AG10803 (cell line): ENCODE data around the gene LGALS14.

Source experiments
- DNase-seq: peaks from one replicate; pipeline ENCODE4 v3.0.0; 2010; ENCODE audit warnings: low read depth
- H3K4me3 ChIP-seq: 2 replicates; pipeline ENCODE4 v1.5.1; 2011; ENCODE audit warnings: mild to moderate bottlenecking, low read length, control low read depth
- TF ChIP-seq, protein P1 (sequence below): conservative IDR thresholded peaks from 2 replicates; pipeline ENCODE4 v1.5.1; 2011; ENCODE audit warnings: mild to moderate bottlenecking, low read length, control low read depth, inconsistent platforms

The LGALS14 gene

DNA sequence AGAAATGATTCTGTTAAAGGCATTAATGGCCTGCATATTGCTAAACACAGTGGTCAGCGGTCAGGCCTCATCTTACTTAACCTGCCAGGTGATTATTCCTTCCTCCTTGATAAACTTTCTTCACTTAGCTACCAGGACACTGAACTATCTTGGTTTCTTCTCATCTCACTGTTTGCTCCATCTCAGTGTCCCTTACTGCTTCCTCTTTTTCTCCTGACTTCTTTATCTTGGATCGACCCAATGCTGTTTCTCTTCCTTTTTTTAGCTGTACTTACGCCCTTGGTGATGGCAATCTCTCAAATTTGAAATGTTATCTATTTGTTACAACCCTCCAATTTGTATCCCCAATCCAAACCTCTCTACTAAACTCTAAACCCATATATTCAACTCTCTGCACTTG, 41.4 kb downstream of the LGALS14 start:
- DNase-seq, result no peak
- no peak overlapping the region for H3K4me3 ChIP-seq
- TF ChIP-seq, protein P1, sequence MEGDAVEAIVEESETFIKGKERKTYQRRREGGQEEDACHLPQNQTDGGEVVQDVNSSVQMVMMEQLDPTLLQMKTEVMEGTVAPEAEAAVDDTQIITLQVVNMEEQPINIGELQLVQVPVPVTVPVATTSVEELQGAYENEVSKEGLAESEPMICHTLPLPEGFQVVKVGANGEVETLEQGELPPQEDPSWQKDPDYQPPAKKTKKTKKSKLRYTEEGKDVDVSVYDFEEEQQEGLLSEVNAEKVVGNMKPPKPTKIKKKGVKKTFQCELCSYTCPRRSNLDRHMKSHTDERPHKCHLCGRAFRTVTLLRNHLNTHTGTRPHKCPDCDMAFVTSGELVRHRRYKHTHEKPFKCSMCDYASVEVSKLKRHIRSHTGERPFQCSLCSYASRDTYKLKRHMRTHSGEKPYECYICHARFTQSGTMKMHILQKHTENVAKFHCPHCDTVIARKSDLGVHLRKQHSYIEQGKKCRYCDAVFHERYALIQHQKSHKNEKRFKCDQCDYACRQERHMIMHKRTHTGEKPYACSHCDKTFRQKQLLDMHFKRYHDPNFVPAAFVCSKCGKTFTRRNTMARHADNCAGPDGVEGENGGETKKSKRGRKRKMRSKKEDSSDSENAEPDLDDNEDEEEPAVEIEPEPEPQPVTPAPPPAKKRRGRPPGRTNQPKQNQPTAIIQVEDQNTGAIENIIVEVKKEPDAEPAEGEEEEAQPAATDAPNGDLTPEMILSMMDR, result no peak

DNA sequence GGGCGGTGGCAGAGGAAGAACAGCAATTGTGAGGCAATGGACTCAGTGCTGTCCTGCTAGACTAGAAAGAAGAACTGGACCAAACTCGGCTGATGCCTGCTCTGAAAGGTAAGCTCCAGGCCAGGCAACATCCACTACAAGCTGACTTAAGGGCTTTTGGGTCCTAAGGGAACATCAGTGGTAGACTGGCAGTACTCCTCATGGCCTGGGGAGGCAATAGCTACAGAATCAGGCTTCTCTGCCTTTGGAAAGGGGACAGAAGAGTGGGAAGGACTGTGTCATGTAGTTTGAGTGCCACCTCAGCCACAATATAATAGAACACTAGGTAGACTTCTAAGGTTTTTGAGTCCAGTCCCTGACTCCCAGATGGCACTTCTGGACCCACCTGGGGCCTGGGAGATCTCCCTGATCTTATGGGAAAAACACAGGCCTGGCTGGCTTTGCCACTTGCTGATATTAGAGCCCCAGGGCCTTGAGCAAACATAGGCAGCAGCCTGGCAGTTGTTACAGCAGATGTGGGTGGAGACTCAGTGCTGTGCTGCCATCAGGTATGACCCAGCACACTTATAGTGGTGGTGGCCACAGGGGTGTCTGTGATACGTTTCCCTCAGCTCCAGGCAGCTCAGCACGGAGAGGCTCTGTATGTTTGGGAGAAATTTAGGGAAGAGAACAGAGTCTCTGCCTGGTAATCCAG, 42.7 kb downstream of the LGALS14 start:
- no peak for DNase-seq
- no peak overlapping the region for H3K4me3 ChIP-seq
- TF ChIP-seq, protein P1, result no peak

DNA sequence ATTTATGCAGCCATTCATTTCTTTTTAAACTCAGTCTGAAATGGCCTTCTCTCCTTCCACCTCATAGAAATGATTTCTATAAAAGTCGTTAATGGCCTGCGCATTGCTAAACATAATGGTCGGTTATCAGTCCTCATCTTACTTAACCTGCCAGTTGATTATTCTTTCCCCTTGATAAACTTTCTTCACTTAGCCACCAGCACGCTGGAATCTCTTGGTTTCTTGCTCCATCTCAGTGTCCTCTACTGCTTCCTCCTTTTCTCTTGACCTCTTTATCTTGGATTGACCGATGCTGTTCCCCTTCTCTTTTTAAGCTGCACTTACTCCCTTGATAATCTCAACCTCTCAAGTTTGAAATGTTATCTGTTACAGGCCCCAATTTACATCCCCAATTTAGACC, 45.7 kb downstream of the LGALS14 start:
- H3K4me3 ChIP-seq, result no peak overlapping the region
- no peak for DNase-seq
- TF ChIP-seq, protein P1, result no peak

DNA sequence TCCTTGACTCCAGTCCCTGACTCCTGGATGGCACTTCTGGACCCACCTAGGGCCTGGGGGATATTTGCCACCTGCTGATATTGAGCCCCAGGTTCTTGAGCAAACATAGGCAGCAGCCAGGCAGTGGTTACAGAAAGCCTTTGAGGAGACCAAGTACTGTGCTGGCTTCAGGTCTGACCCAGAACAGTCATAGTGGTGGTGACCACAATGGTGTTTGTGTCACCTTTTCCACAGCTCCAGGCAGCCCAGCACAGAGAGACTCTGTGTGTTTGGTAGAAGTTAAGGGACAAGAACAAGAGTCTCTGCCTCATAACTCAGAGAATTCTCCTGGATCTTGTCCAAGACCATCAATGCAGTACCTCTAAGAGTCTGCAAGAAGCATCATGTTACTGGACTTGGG, 48.1 kb downstream of the LGALS14 start:
- H3K4me3 ChIP-seq, result no peak overlapping the region
- DNase-seq, result no peak
- TF ChIP-seq, protein P1, result no peak

DNA sequence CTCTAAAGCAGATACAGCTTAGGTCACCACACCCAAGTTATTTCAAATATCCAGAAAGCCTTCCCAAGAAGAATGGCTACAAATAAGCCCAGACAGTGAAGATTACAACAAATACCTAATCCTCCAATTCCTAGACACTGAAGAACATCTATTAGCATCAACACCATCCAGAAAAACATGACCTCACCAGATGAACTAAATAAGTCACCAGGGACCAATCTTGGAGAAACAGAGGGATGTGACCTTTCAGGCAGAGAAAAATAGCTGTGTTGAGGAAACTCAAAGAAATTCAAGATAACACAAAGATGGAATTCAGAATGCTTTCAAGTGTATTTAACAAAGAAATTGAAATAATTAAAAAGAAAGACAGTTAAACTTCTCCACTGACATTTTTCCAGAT, 48.5 kb downstream of the LGALS14 start:
- H3K4me3 ChIP-seq, result no peak overlapping the region
- TF ChIP-seq, protein P1, result no peak
- no peak for DNase-seq

DNA sequence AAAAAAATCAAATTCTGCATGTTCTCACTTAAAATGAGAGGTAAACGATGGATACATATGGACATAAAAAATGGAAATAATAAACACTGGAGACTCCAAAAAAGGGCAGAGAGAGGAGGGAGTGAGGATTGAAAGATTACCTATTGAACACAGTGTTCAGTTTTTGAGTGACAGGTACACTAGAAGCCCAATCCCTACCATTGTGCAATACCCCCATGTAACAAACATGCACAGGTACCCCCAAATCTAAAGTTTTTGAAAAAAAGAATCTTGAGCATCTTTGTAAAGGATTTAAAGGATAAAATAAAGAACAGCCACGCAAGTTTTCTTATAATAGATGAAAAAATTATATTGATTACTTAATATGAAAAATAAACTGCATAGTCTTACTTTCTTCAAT, 50.3 kb downstream of the LGALS14 start:
- H3K4me3 ChIP-seq, result no peak overlapping the region
- no peak for DNase-seq
- TF ChIP-seq, protein P1, result no peak

DNA sequence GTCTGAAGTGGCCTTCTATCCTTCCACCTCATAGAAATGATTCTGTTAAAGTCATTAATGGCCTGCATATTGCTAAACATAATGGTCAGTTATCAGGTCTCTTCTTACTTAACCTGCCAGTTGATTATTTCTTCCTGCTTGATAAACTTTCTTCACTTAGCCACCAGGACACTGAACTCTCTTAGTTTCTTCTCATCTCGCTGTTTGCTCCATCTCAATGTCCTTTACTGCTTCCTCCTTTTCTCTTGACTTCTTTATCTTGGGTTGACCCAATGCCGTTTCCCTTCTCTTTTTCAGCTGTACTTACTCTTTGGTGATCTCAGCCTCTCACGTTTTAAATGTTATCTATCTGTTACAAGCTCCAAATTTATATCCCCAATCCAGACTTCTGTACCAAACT, 50.7 kb downstream of the LGALS14 start:
- no peak overlapping the region for H3K4me3 ChIP-seq
- TF ChIP-seq, protein P1, result no peak
- DNase-seq, result no peak
